Coronary artery (tissue), 2 donors: ENCODE data around the gene DAPK1.

Source experiments
- DNase-seq: peaks from one replicate; pipeline ENCODE4 v3.0.0-alpha.2; 2017; ENCODE audit warnings: low spot score
- H3K27ac ChIP-seq, 2 donors: fragments of 200-600 bp; sonication (generic); one replicate each; pipeline ENCODE4 v1.5.1; 2016 to 2019
- H3K4me3 ChIP-seq: fragments of 200-600 bp; sonication (generic); 2 replicates; pipeline ENCODE4 v1.5.1; 2016; ENCODE audit warnings: mild to moderate bottlenecking, moderate library complexity
- CTCF ChIP-seq: fragments of 200-600 bp; sonication (generic); IDR thresholded peaks from one replicate; pipeline ENCODE4 v1.5.1; 2019; ENCODE audit warnings: antibody characterized with exemption

DAPK1 gene

GRCh38 chr9:87567983-87568382, 70.3 kb downstream of the DAPK1 start:
- no peak for TF ChIP-seq CTCF
- DNase-seq, result no peak

GRCh38 chr9:87568401-87568800, 70.7 kb downstream of the DAPK1 start:
- Histone ChIP-seq H3K27ac (no peak overlapping the region), H3K4me3 (peak overlapping the region; percentile 26)
- no peak for TF ChIP-seq CTCF
- DNase-seq, result no peak

More at GRCh38 chr9:87567983-87568382, 70.3 kb downstream of the DAPK1 start:
- H3K4me3 ChIP-seq, result peak overlapping the region; percentile 26
- no peak overlapping the region for H3K27ac ChIP-seq

GRCh38 chr9:87569008-87569509, 71.4 kb downstream of the DAPK1 start:
- Histone ChIP-seq H3K27ac (no peak overlapping the region), H3K4me3 (no peak overlapping the region)
- no peak for DNase-seq
- no peak for TF ChIP-seq CTCF

GRCh38 chr9:87569518-87569917, 71.9 kb downstream of the DAPK1 start:
- Histone ChIP-seq H3K27ac (no peak overlapping the region), H3K4me3 (no peak overlapping the region)
- TF ChIP-seq CTCF, result no peak
- DNase-seq, result no peak

- no peak overlapping the region for H3K27ac ChIP-seq
- no peak for DNase-seq
- TF ChIP-seq CTCF, result no peak
- H3K4me3 ChIP-seq, result no peak overlapping the region
Observed at GRCh38 chr9:87570000-87570908, 72.6 kb downstream of the DAPK1 start.

- Histone ChIP-seq H3K4me3 (no peak overlapping the region), H3K27ac (no peak overlapping the region)
- no peak for DNase-seq
- no peak for TF ChIP-seq CTCF
Observed at GRCh38 chr9:87572719-87573118, 75.1 kb downstream of the DAPK1 start.
